CD4-positive, alpha-beta T cell treated with Interferon gamma for 1 hour (primary cell): ENCODE data around the gene PTHLH.

Experiments used
- DNase-seq: peaks from one replicate; pipeline ENCODE4 v3.0.0-alpha.2; 2020

Gene PTHLH

GRCh38 chr12:27973487-27973890, 956 bp upstream of the PTHLH start:
- no peak for DNase-seq

GRCh38 chr12:27971606-27972005, 927 bp downstream of the PTHLH start:
- DNase-seq, result no peak

GRCh38 chr12:27971121-27971489, 1.4 kb downstream of the PTHLH start:
- no peak for DNase-seq

GRCh38 chr12:27970401-27971120, 2.0 kb downstream of the PTHLH start:
- DNase-seq, result no peak

GRCh38 chr12:27969624-27970400, 2.7 kb downstream of the PTHLH start:
- peak; percentile 1 for DNase-seq

- DNase-seq, result no peak
Measured at GRCh38 chr12:27968972-27969623, 3.4 kb downstream of the PTHLH start.

GRCh38 chr12:27967551-27968054, 4.9 kb downstream of the PTHLH start:
- no peak for DNase-seq

GRCh38 chr12:27966870-27967269, 5.7 kb downstream of the PTHLH start:
- no peak for DNase-seq

GRCh38 chr12:27965966-27966365, 6.6 kb downstream of the PTHLH start:
- no peak for DNase-seq

GRCh38 chr12:27965411-27965810, 7.1 kb downstream of the PTHLH start:
- no peak for DNase-seq

- DNase-seq, result no peak
Measured at GRCh38 chr12:27964123-27964522, 8.4 kb downstream of the PTHLH start.

GRCh38 chr12:27960821-27961220, 11.7 kb downstream of the PTHLH start:
- DNase-seq, result no peak

GRCh38 chr12:27958675-27959074, 13.9 kb downstream of the PTHLH start:
- no peak for DNase-seq

- no peak for DNase-seq
Measured at GRCh38 chr12:27957366-27957765, 15.2 kb downstream of the PTHLH start.

GRCh38 chr12:27953817-27954216, 18.7 kb downstream of the PTHLH start:
- no peak for DNase-seq

- no peak for DNase-seq
Measured at GRCh38 chr12:27953348-27953747, 19.2 kb downstream of the PTHLH start.

- no peak for DNase-seq
Measured at GRCh38 chr12:27952510-27952909, 20.0 kb downstream of the PTHLH start.

GRCh38 chr12:27951898-27952297, 20.6 kb downstream of the PTHLH start:
- no peak for DNase-seq

- DNase-seq, result no peak
Measured at GRCh38 chr12:27946421-27946820, 26.1 kb downstream of the PTHLH start.

- DNase-seq, result peak; percentile 46
Measured at GRCh38 chr12:27940756-27941402, 31.7 kb downstream of the PTHLH start.

GRCh38 chr12:27940245-27940644, 32.3 kb downstream of the PTHLH start:
- no peak for DNase-seq

- DNase-seq, result no peak
Measured at GRCh38 chr12:27937768-27938167, 34.8 kb downstream of the PTHLH start.

GRCh38 chr12:27936196-27936595, 36.3 kb downstream of the PTHLH start:
- DNase-seq, result no peak
